Endothelial cell of umbilical vein (primary cell): ENCODE measurements around the gene NTRK2.
"Not testable (repeated sequence)": the region's sequence is repeated elsewhere in the genome, so short reads cannot be mapped to it uniquely, and the experiment has no call there.

Experiments used
- EZH2 ChIP-seq: IDR thresholded peaks from 2 replicates; pipeline ENCODE4 v1.6.1; 2012; ENCODE audit warnings: borderline replicate concordance, low read depth, mild to moderate bottlenecking, moderate library complexity, low read length, inconsistent platforms; ENCODE audit not compliant: severe bottlenecking
- FOS ChIP-seq: IDR thresholded peaks from 2 replicates; pipeline ENCODE4 v1.6.1; 2011; ENCODE audit warnings: mild to moderate bottlenecking, low read length, moderate library complexity, borderline replicate concordance; ENCODE audit not compliant: insufficient read depth
- JUN ChIP-seq: IDR thresholded peaks from 2 replicates; pipeline ENCODE4 v1.6.1; 2011; ENCODE audit warnings: borderline replicate concordance, low read depth; ENCODE audit not compliant: insufficient read length, insufficient read depth
- MAX ChIP-seq: IDR thresholded peaks from 2 replicates; pipeline ENCODE4 v1.6.1; 2011; ENCODE audit not compliant: insufficient read depth, insufficient read length
- POLR2A ChIP-seq: IDR thresholded peaks from 2 replicates; pipeline ENCODE4 v1.6.1; 2012; ENCODE audit warnings: low read depth, mild to moderate bottlenecking, control low read depth, low read length
- POLR2AphosphoS5 ChIP-seq: IDR thresholded peaks from 2 replicates; pipeline ENCODE4 v1.6.1; 2012; ENCODE audit warnings: low read depth, mild to moderate bottlenecking, control low read depth, low read length, moderate library complexity; ENCODE audit not compliant: insufficient read depth
- TF ChIP-seq, protein P1 (sequence below), 2 donors: IDR thresholded peaks; 1 replicate in 1 of 2; 2 replicates in 1 of 2; pipeline ENCODE4 v1.5.1; 2011; ENCODE audit warnings: low read length in 2 of 2, mild to moderate bottlenecking in 2 of 2, moderate library complexity in 2 of 2, control low read depth in 1 of 2, inconsistent platforms in 1 of 2, low read depth in 1 of 2; ENCODE audit not compliant: insufficient read depth in 1 of 2; ENCODE audit errors: extremely low read depth in 1 of 2

GRCh38 chr9:84898618-84899017 lies 229.1 kb downstream of the NTRK2 start:
- TF ChIP-seq, protein P1, sequence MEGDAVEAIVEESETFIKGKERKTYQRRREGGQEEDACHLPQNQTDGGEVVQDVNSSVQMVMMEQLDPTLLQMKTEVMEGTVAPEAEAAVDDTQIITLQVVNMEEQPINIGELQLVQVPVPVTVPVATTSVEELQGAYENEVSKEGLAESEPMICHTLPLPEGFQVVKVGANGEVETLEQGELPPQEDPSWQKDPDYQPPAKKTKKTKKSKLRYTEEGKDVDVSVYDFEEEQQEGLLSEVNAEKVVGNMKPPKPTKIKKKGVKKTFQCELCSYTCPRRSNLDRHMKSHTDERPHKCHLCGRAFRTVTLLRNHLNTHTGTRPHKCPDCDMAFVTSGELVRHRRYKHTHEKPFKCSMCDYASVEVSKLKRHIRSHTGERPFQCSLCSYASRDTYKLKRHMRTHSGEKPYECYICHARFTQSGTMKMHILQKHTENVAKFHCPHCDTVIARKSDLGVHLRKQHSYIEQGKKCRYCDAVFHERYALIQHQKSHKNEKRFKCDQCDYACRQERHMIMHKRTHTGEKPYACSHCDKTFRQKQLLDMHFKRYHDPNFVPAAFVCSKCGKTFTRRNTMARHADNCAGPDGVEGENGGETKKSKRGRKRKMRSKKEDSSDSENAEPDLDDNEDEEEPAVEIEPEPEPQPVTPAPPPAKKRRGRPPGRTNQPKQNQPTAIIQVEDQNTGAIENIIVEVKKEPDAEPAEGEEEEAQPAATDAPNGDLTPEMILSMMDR (IDR thresholded peaks at IDR 0.05; ENCODE audit: extremely low read depth in 1 of 2, insufficient read depth in 1 of 2, low read depth in 1 of 2, low read length in 2 of 2), result not testable (repeated sequence)
- TF ChIP-seq FOS, POLR2A, EZH2, POLR2AphosphoS5, JUN, MAX: not testable (repeated sequence)
